SHP77 (cell line): Measurements from ENCODE around the gene SPOCD1.

Experiments used
- DNase-seq, 2 experiments: peaks; one replicate each; lab custom pipeline; 2025; lab: John Stamatoyannopoulos, UW

SPOCD1 gene

GRCh38 chr1:31815752-31816500, at the start of gene SPOCD1:
TSS of gene SPOCD1 (minus strand) at chr1:31816022. CDS start at chr1:31815333, 689 bp downstream.
- peak; percentile 94 to 96 for DNase-seq

- no peak for DNase-seq
Measured at GRCh38 chr1:31862071-31862470, 46.2 kb upstream of the SPOCD1 start.

GRCh38 chr1:31861346-31861745, 45.5 kb upstream of the SPOCD1 start:
- no peak for DNase-seq

- DNase-seq, result no peak
Measured at GRCh38 chr1:31860581-31860980, 44.8 kb upstream of the SPOCD1 start.

- no peak for DNase-seq
Measured at GRCh38 chr1:31859719-31860118, 43.9 kb upstream of the SPOCD1 start.

GRCh38 chr1:31859044-31859443, 43.2 kb upstream of the SPOCD1 start:
- no peak for DNase-seq

GRCh38 chr1:31857863-31858262, 42.0 kb upstream of the SPOCD1 start:
- DNase-seq, result no peak

- no peak for DNase-seq
Measured at GRCh38 chr1:31856140-31856539, 40.3 kb upstream of the SPOCD1 start.

- no peak for DNase-seq
Measured at GRCh38 chr1:31855038-31855845, 39.4 kb upstream of the SPOCD1 start.

GRCh38 chr1:31849653-31850052, 33.8 kb upstream of the SPOCD1 start:
- DNase-seq, result no peak

- no peak for DNase-seq
Measured at GRCh38 chr1:31848381-31848897, 32.6 kb upstream of the SPOCD1 start.

GRCh38 chr1:31846484-31846883, 30.7 kb upstream of the SPOCD1 start:
- no peak for DNase-seq

- DNase-seq, result peak; percentile 21 to 58
Measured at GRCh38 chr1:31843506-31843905, 27.7 kb upstream of the SPOCD1 start.

GRCh38 chr1:31839662-31840343, 24.0 kb upstream of the SPOCD1 start:
- no peak for DNase-seq

- DNase-seq, result no peak
Measured at GRCh38 chr1:31837451-31838158, 21.8 kb upstream of the SPOCD1 start.

GRCh38 chr1:31836638-31837037, 20.8 kb upstream of the SPOCD1 start:
- no peak for DNase-seq

GRCh38 chr1:31835415-31835814, 19.6 kb upstream of the SPOCD1 start:
- no peak for DNase-seq

GRCh38 chr1:31834501-31834900, 18.7 kb upstream of the SPOCD1 start:
- DNase-seq, result no peak

GRCh38 chr1:31831397-31832378, 15.9 kb upstream of the SPOCD1 start:
- DNase-seq, result no peak

GRCh38 chr1:31830511-31830910, 14.7 kb upstream of the SPOCD1 start:
- DNase-seq, result peak; percentile 67 to 79

GRCh38 chr1:31830065-31830464, 14.2 kb upstream of the SPOCD1 start:
- peak in 1 of 2 experiments; percentile 12 for DNase-seq
